Sigmoid colon (tissue), 7 donors: Measurements from ENCODE around the gene TATDN3. TPM values are rescaled to one million over a fixed set of nuclear protein-coding genes. Genes with fewer than 3 reads are reported as not detected.
A peak's percentile ranks its signal among the peaks of the same experiment; 100 is the strongest.

Source experiments
- DNase-seq: peaks from one replicate; pipeline ENCODE4 v3.0.0-alpha.2; 2019
- H3K27ac ChIP-seq, 4 donors: fragments of 200-600 bp; sonication (generic); one replicate each; pipeline ENCODE4 v1.5.1; 2016 to 2019; ENCODE audit warnings: mild to moderate bottlenecking in 1 of 4
- H3K27me3 ChIP-seq, 3 donors: fragments of 200-600 bp; sonication (generic); one replicate each; pipeline ENCODE4 v1.5.1; 2019; ENCODE audit warnings: mild to moderate bottlenecking in 1 of 3
- H3K36me3 ChIP-seq, 4 donors: fragments of 200-600 bp; sonication (generic); one replicate each; pipeline ENCODE4 v1.5.1; 2016 to 2019
- H3K4me1 ChIP-seq, 4 donors: fragments of 200-600 bp; sonication (generic); one replicate each; pipeline ENCODE4 v1.5.1; 2017 to 2019
- H3K4me3 ChIP-seq, 4 donors: fragments of 200-600 bp; sonication (generic); one replicate each; pipeline ENCODE4 v1.5.1; 2017 to 2019; ENCODE audit warnings: mild to moderate bottlenecking in 2 of 4, moderate library complexity in 1 of 4
- H3K9me3 ChIP-seq, 4 donors: fragments of 200-600 bp in 3 of 4; sonication (generic) in 3 of 4; one replicate each; pipeline versions ENCODE4 v1.5.1 to v1.6.1; 2013 to 2019
- CTCF ChIP-seq, 4 experiments: fragments of 450-650 bp in 3 of 4; fragments of 200-600 bp in 1 of 4; IDR thresholded peaks; one replicate each; pipeline ENCODE4 v1.5.1; 2016 to 2019; ENCODE audit warnings: antibody characterized with exemption in 4 of 4, mild to moderate bottlenecking in 3 of 4, moderate library complexity in 2 of 4
- EP300 ChIP-seq, 4 donors: sonication (generic); formaldehyde crosslinking; IDR thresholded peaks; one replicate each; pipeline ENCODE4 v1.6.1; 2017; ENCODE audit warnings: antibody characterized with exemption in 4 of 4
- POLR2A ChIP-seq, 2 donors: fragments of 450-650 bp; IDR thresholded peaks; one replicate each; pipeline ENCODE4 v1.6.1; 2016; ENCODE audit warnings: antibody characterized with exemption in 2 of 2, mild to moderate bottlenecking in 2 of 2, moderate library complexity in 2 of 2
- POLR2AphosphoS5 ChIP-seq, 4 donors: sonication (generic); formaldehyde crosslinking; IDR thresholded peaks; one replicate each; pipeline ENCODE4 v1.6.1; 2017; ENCODE audit warnings: antibody characterized with exemption in 4 of 4
- WGBS, 2 donors: extraction: QIAGEN DNeasy Blood & Tissue Kit; methylation state at CpG; one replicate each; pipeline ENCODE4 v1.1.7; 2013; 5-methylcytosine and 5-hydroxymethylcytosine counted together
- intact Hi-C: fragments of 100-400 bp; cut with DNase I; formaldehyde crosslinking; loops from one replicate; pipeline ENCODE4 v1.15.1; 2023
- polyA plus RNA-seq, 3 donors: library from polyadenylated mRNA; stranded (reverse); fragments of 200-250 nt; gene quantifications; one replicate each; pipeline ENCODE4 v1.2.3, GENCODE V29; 2013
- total RNA-seq, 4 donors: library from RNA; depleted of rRNA; stranded (reverse); fragments of >200 nt; gene quantifications; one replicate each; pipeline ENCODE4 v1.1.0, GENCODE V29; 2016
- donor health status: healthy with polysubstance abuse.
- donor health status: Bipolar disorder and iron deficiency.
- donor health status: healthy.

Gene TATDN3
- total and polyA plus RNA-seq, 7 donors, result 9.1 to 25.7 (median 12.5) TPM

GRCh38 chr1:212749821-212750535 lies 41.7 kb upstream of the TATDN3 start:
- Histone ChIP-seq H3K36me3 (no peaks in the 10 kb centered on the region), H3K4me1 (peaks cover 0 to 26% (median 8%) of the 10 kb centered on the region in 4 donors), H3K27me3 (no peaks in the 10 kb centered on the region), H3K9me3 (no peaks in the 10 kb centered on the region), H3K27ac (no peak overlapping the region), H3K4me3 (no peak overlapping the region)
- WGBS, 2 donors, result 34 to 39% methylated on average over 4 of the region's 4 CpGs
- TF ChIP-seq POLR2AphosphoS5 (IDR thresholded peaks at IDR 0.05), result no peak
- no peak for TF ChIP-seq EP300 (IDR thresholded peaks at IDR 0.05)
- peak in 3 of 4 experiments; percentile 32 to 59 (median 45) for TF ChIP-seq CTCF (IDR thresholded peaks at IDR 0.05)
- no peak for TF ChIP-seq POLR2A (IDR thresholded peaks at IDR 0.05)
- intact Hi-C loops, result no loop called here
- no peak for DNase-seq

GRCh38 chr1:212752252-212752933 lies 39.3 kb upstream of the TATDN3 start:
- WGBS, 2 donors, result 92% methylated on average over 3 of the region's 3 CpGs
- Histone ChIP-seq H3K4me3 (peak overlapping the region in 2 of 4 donors; percentile 16 to 28), H3K9me3 (no peaks in the 10 kb centered on the region), H3K27me3 (no peaks in the 10 kb centered on the region), H3K4me1 (peaks cover 0 to 26% (median 8%) of the 10 kb centered on the region in 4 donors), H3K27ac (peak overlapping the region; percentile 7 to 66 (median 44)), H3K36me3 (no peaks in the 10 kb centered on the region)
- DNase-seq, result no peak
- intact Hi-C loops, result loop anchor here (1.0 kb wide), 1 partner anchor 87 kb away; no protein-coding TSS in a partner anchor
- no peak for TF ChIP-seq POLR2AphosphoS5 (IDR thresholded peaks at IDR 0.05)
- no peak for TF ChIP-seq EP300 (IDR thresholded peaks at IDR 0.05)

GRCh38 chr1:212752934-212753497 lies 38.7 kb upstream of the TATDN3 start:
- Histone ChIP-seq H3K9me3 (no peaks in the 10 kb centered on the region), H3K27ac (peak overlapping the region; percentile 43 to 66 (median 46)), H3K4me3 (peak overlapping the region in 2 of 4 donors; percentile 16 to 28), H3K36me3 (no peaks in the 10 kb centered on the region), H3K4me1 (peaks cover 0 to 26% (median 8%) of the 10 kb centered on the region in 4 donors), H3K27me3 (no peaks in the 10 kb centered on the region)
- intact Hi-C loops, result loop anchor here (1.0 kb wide), 1 partner anchor 88 kb away; no protein-coding TSS in a partner anchor
- DNase-seq, result no peak
- TF ChIP-seq EP300 (IDR thresholded peaks at IDR 0.05) (no peak), POLR2AphosphoS5 (IDR thresholded peaks at IDR 0.05) (no peak), POLR2A (IDR thresholded peaks at IDR 0.05) (no peak), CTCF (IDR thresholded peaks at IDR 0.05) (no peak)
- 54 to 76% methylated on average over 3 of the region's 3 CpGs for WGBS, 2 donors

- TF ChIP-seq POLR2A (IDR thresholded peaks at IDR 0.05) (no peak), EP300 (IDR thresholded peaks at IDR 0.05) (no peak), CTCF (IDR thresholded peaks at IDR 0.05) (no peak), POLR2AphosphoS5 (IDR thresholded peaks at IDR 0.05) (no peak)
- Histone ChIP-seq H3K36me3 (no peaks in the 10 kb centered on the region), H3K4me1 (peaks cover 0 to 26% (median 8%) of the 10 kb centered on the region in 4 donors), H3K9me3 (no peaks in the 10 kb centered on the region), H3K27ac (peak overlapping the region in 1 of 4 donors; percentile 66), H3K27me3 (no peaks in the 10 kb centered on the region), H3K4me3 (no peak overlapping the region)
- intact Hi-C loops, result no loop called here
- DNase-seq, result no peak
Observed at GRCh38 chr1:212753749-212754148, 37.9 kb upstream of the TATDN3 start.

- H3K27me3 ChIP-seq, result no peaks in the 10 kb centered on the region
- no peak for DNase-seq
- no peaks in the 10 kb centered on the region for H3K9me3 ChIP-seq
- H3K27ac ChIP-seq, result peak overlapping the region in 1 of 4 donors; percentile 66
- WGBS, 2 donors, result 50 to 79% methylated on average over 8 of the region's 8 CpGs
- H3K4me1 ChIP-seq, result peaks cover 0 to 26% (median 8%) of the 10 kb centered on the region in 4 donors
- no peaks in the 10 kb centered on the region for H3K36me3 ChIP-seq
- intact Hi-C loops, result no loop called here
- H3K4me3 ChIP-seq, result no peak overlapping the region
- TF ChIP-seq EP300 (IDR thresholded peaks at IDR 0.05) (no peak), CTCF (IDR thresholded peaks at IDR 0.05) (no peak), POLR2AphosphoS5 (IDR thresholded peaks at IDR 0.05) (no peak), POLR2A (IDR thresholded peaks at IDR 0.05) (no peak)
Observed at GRCh38 chr1:212754193-212754592, 37.5 kb upstream of the TATDN3 start.
